Myometrial cell (primary cell): ENCODE measurements around the gene KRT28. TPM values are rescaled to one million over a fixed set of nuclear protein-coding genes. Genes with fewer than 3 reads are reported as not detected.

ENCODE experiments used
- total RNA-seq: library from RNA; depleted of rRNA; stranded (reverse); fragments of >200 nt; gene quantifications from 2 replicates; pipeline ENCODE4 v1.2.3, GENCODE V29; 2015

The KRT28 gene, protein sequence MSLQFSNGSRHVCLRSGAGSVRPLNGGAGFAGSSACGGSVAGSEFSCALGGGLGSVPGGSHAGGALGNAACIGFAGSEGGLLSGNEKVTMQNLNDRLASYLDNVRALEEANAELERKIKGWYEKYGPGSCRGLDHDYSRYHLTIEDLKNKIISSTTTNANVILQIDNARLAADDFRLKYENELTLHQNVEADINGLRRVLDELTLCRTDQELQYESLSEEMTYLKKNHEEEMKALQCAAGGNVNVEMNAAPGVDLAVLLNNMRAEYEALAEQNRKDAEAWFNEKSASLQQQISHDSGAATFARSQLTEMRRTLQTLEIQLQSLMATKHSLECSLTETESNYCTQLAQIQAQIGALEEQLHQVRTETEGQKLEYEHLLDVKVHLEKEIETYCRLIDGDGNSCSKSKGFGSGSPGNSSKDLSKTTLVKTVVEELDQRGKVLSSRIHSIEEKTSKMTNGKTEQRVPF
- total RNA-seq, result not detected in 2 replicates

DNA sequence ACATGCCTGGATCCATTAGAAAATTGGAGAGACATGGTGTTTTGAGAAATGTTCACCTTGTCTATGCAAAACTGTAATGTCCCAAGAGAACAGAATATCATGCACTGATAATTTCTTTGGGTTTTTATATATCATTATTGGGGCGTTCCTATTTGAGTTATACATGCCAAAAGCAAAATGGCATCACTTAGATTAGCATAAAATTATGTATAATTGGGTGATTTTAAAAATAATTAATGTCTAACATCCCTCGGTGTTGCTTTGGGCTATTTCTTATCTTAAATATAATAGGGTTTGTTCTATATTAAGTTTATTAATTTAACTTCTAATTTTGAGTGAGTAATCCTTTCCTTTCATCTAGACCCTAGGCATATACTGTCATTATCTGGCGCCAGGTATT is at the start of gene KRT28:
TSS of gene KRT28 (minus strand) at position 101 of the 400 bp plus-strand sequence. CDS start at position 35, 66 bp downstream.

DNA sequence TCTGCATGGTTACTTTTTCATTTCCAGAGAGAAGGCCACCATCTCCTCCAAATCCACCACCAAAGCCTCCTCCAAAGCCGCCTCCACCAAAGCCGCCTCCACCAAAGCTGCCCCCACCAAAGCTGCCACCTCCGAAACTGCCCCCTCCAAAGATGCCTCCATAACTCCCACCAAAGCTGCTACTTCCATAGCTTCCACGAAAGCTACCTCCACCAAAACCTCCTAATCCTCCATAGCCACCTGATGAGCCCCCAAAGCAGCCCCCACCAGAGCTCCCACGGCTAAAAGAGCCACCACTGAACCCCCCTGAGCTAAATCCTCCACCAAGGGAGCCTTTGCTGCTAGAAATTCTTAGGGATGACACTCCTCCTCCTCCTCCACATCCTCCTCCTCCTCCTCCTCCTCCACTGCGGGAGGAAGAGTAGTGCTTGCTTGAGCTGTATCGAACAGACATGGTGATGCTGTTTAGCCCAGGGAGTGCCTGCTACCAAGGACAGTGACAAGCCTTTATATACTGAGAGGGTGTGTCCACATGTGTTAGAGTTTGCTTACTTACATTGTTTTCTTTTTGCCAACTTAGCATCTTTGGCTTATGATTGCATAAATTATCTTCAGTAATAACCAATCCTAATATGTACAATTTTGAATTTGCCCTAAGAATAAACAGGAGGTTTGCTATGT is 22.5 kb upstream of the KRT28 start, which contains the start of gene KRT10:
TSS of gene KRT10 (minus strand) at position 483 of the 681 bp plus-strand sequence. CDS start at position 454, 29 bp downstream.

DNA sequence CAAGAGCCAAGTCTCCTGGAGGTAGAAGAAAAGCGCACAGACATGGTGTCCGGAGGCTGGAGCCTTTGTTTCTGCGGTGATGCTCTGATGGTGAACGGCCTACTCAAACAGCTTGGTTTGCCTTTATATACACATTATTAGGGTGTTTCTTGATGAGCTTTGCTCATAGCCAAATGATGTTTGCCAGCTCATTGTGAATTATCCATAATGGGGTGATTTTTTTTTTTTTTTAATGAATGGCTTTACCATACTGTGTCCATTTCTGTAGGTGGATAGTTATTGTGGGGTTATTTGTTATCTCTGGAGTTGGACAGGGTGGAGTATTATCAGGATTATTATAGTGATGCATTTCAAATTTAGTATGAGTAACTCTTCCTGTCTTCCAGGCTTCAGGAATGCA is 17.3 kb downstream of the KRT28 start, which contains the start of gene KRT27:
TSS of gene KRT27 (minus strand) at position 101 of the 400 bp plus-strand sequence. CDS start at position 44, 57 bp downstream.

DNA sequence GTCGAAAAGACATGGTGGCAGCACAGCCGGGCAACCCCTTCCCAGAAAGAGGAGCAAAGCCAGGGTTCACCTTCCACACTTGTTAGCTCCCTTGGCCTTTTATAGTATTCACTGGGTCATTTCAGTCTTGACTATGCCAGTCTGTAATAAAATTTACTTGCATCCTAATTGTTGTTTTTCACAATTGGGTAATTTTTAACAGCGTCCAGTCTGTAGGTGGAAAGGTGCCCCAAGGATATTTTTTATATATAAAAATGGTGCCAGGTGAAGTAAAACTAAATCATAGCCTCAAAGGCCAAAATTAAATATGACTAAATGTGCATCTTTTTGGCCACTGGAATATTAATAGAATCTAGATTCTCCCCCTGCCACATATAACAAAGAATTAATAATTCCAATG is 27.7 kb downstream of the KRT28 start, which contains the start of gene KRT26:
TSS of gene KRT26 (minus strand) at position 101 of the 400 bp plus-strand sequence. CDS start at position 13, 88 bp downstream.

DNA sequence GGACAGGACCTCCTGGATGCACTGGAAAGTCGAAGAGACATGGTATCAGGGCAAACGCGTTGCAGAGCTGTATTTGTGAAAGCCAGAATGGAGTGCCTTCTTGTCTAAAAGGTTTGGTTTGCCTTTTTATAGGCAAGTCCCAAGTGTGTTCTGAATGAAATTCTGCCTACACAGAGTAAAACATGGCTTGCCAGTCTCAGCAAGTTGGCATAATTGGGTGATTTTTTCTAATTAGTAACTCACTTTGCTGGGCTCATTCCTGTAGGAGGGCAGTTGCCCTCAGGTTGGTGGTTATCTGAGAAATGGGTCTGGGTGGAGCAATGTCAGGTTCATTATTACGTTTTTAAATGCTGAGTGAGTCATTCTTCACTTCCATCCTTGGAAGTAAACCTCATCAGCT is 44.5 kb downstream of the KRT28 start, which contains the start of gene KRT25:
TSS of gene KRT25 (minus strand) at position 101 of the 400 bp plus-strand sequence. CDS start at position 41, 60 bp downstream.

Other genes starting within 250 kb of the KRT28 start
- gene CCR7, start 234.5 kb downstream of the KRT28 start, total RNA-seq, result not detected in 2 replicates
- 57.9 and 68.8 TPM in 2 replicates for gene SMARCE1, start 152.1 kb downstream of the KRT28 start, total RNA-seq
- not detected in 2 replicates for gene KRT222, start 134.8 kb downstream of the KRT28 start, total RNA-seq
- not detected in 2 replicates for gene KRT24, start 96.2 kb downstream of the KRT28 start, total RNA-seq
- gene KRT25, start 44.6 kb downstream of the KRT28 start, total RNA-seq, result not detected in 2 replicates
- not detected in 2 replicates for gene KRT26, start 27.8 kb downstream of the KRT28 start, total RNA-seq
- gene KRT27, start 17.4 kb downstream of the KRT28 start, total RNA-seq, result not detected in 2 replicates
- gene KRT10, start 22.7 kb upstream of the KRT28 start, total RNA-seq, result 14.4 and 20.9 TPM in 2 replicates
- gene KRT12, start 67.3 kb upstream of the KRT28 start, total RNA-seq, result under 0.01 TPM in 1 of 2 replicates, not detected in the other
- not detected in 2 replicates for gene KRT20, start 85.3 kb upstream of the KRT28 start, total RNA-seq
- 3.5 and 4.3 TPM in 2 replicates for gene KRT23, start 137.7 kb upstream of the KRT28 start, total RNA-seq
- gene KRT39, start 167.0 kb upstream of the KRT28 start, total RNA-seq, result not detected in 2 replicates
- not detected in 2 replicates for gene KRT40, start 184.4 kb upstream of the KRT28 start, total RNA-seq
- not detected in 2 replicates for gene KRTAP3-3, start 194.2 kb upstream of the KRT28 start, total RNA-seq
- not detected in 2 replicates for gene KRTAP3-2, start 199.9 kb upstream of the KRT28 start, total RNA-seq
- not detected in 2 replicates for gene KRTAP3-1, start 209.2 kb upstream of the KRT28 start, total RNA-seq
- 15.4 and 18.2 TPM in 2 replicates for gene KRTAP1-5, start 227.2 kb upstream of the KRT28 start, total RNA-seq
- gene KRTAP1-4, start 230.2 kb upstream of the KRT28 start, total RNA-seq, result not detected in 2 replicates
- not detected in 2 replicates for gene KRTAP1-3, start 234.9 kb upstream of the KRT28 start, total RNA-seq
- 0.35 TPM in 1 of 2 replicates, not detected in the other for gene KRTAP1-1, start 241.5 kb upstream of the KRT28 start, total RNA-seq
- gene KRTAP2-1, start 247.4 kb upstream of the KRT28 start, total RNA-seq, result not detected in 2 replicates